NCI-H1417 (cell line): ENCODE results near the gene TGFA.
"Not testable (repeated sequence)": the region's sequence is repeated elsewhere in the genome, so short reads cannot be mapped to it uniquely, and the experiment has no call there.

ENCODE experiments used
- DNase-seq, 3 experiments: peaks; one replicate each; lab custom pipeline; 2025; lab: John Stamatoyannopoulos, UW

The TGFA gene

GRCh38 chr2:70498054-70498453 lies 55.6 kb downstream of the TGFA start:
- peak; percentile 14 to 58 (median 16) for DNase-seq

- no peak for DNase-seq
Observed at GRCh38 chr2:70496819-70497218, 56.8 kb downstream of the TGFA start.

- DNase-seq: no peak
Observed at GRCh38 chr2:70494293-70494886, 59.2 kb downstream of the TGFA start.

- DNase-seq: no peak
Observed at GRCh38 chr2:70490381-70490780, 63.2 kb downstream of the TGFA start.

- no peak for DNase-seq
Observed at GRCh38 chr2:70489165-70489564, 64.5 kb downstream of the TGFA start.

- DNase-seq: no peak
Observed at GRCh38 chr2:70484086-70484485, 69.5 kb downstream of the TGFA start.

GRCh38 chr2:70482401-70482800 lies 71.2 kb downstream of the TGFA start:
- DNase-seq: no peak

- DNase-seq: no peak
Observed at GRCh38 chr2:70480468-70480867, 73.2 kb downstream of the TGFA start.

GRCh38 chr2:70479816-70480215 lies 73.8 kb downstream of the TGFA start:
- DNase-seq: no peak

GRCh38 chr2:70477441-70477844 lies 76.2 kb downstream of the TGFA start:
- DNase-seq: peak; percentile 47 to 87 (median 74)

- DNase-seq: no peak
Observed at GRCh38 chr2:70475266-70475665, 78.4 kb downstream of the TGFA start.

- DNase-seq: no peak
Observed at GRCh38 chr2:70474256-70474848, 79.3 kb downstream of the TGFA start.

- peak in 1 of 3 experiments; percentile 37 for DNase-seq
Observed at GRCh38 chr2:70473101-70473722, 80.4 kb downstream of the TGFA start.

GRCh38 chr2:70472221-70472890 lies 81.3 kb downstream of the TGFA start:
- peak; percentile 62 to 91 (median 78) for DNase-seq

GRCh38 chr2:70471129-70471528 lies 82.5 kb downstream of the TGFA start:
- no peak for DNase-seq

- no peak for DNase-seq
Observed at GRCh38 chr2:70469961-70470360, 83.7 kb downstream of the TGFA start.

GRCh38 chr2:70469435-70469834 lies 84.2 kb downstream of the TGFA start:
- no peak for DNase-seq

- DNase-seq: no peak
Observed at GRCh38 chr2:70468878-70469277, 84.7 kb downstream of the TGFA start.

- peak in 1 of 3 experiments; percentile 16 for DNase-seq
Observed at GRCh38 chr2:70467831-70468779, 85.5 kb downstream of the TGFA start.

GRCh38 chr2:70467237-70467636 lies 86.4 kb downstream of the TGFA start:
- no peak for DNase-seq

- DNase-seq: not testable (repeated sequence)
Observed at GRCh38 chr2:70466647-70467046, 87.0 kb downstream of the TGFA start.

GRCh38 chr2:70463997-70464396 lies 89.6 kb downstream of the TGFA start:
- no peak for DNase-seq
